Activated naive CD4-positive, alpha-beta T cell treated with anti-CD3 and anti-CD28 coated beads, Interleukin-2, amount 50 U/mL, for 72 hours (primary cell): ENCODE data around the gene CLTRN. TPM values are rescaled to one million over a fixed set of nuclear protein-coding genes. Genes with fewer than 3 reads are reported as not detected.

Experiments
- ATAC-seq, 2 donors: fragments of 150-1000 bp; cut with Tn5 transposase; 2 replicates each; pipeline ENCODE4 v1.10.0; 2021; ENCODE audit warnings: mild to moderate bottlenecking in 2 of 2, moderate library complexity in 2 of 2
- DNase-seq, 2 donors: peaks; one replicate each; pipeline ENCODE4 v3.0.0; 2021 to 2022; ENCODE audit warnings: low spot score in 2 of 2
- H3K27ac Mint-ChIP-seq, 2 donors: one replicate each; pipeline ENCODE4 v1.8.0; 2022; ENCODE audit warnings: mild to moderate bottlenecking in 2 of 2, mixed read lengths in 2 of 2
- H3K36me3 Mint-ChIP-seq, 2 donors: one replicate each; pipeline ENCODE4 v1.8.0; 2022; ENCODE audit warnings: mixed read lengths in 2 of 2
- H3K9me3 Mint-ChIP-seq, 2 donors: one replicate each; pipeline ENCODE4 v1.8.0; 2022; ENCODE audit warnings: mixed read lengths in 2 of 2
- total RNA-seq, 2 donors: library from RNA; stranded (reverse); gene quantifications; one replicate each; pipeline ENCODE4 v1.2.3, GENCODE V29; 2022

CLTRN gene
- total RNA-seq, 2 donors from 2014 or later: 1.0 TPM; not detected in 1

- H3K27ac Mint-ChIP-seq: no peak overlapping the region
- H3K9me3 Mint-ChIP-seq: no peaks in the 10 kb centered on the region
- ATAC-seq (no peak), DNase-seq (no peak)
- no peaks in the 10 kb centered on the region for H3K36me3 Mint-ChIP-seq
Observed at GRCh38 chrX:15605226-15605625, 59.4 kb downstream of the CLTRN start.

DNA sequence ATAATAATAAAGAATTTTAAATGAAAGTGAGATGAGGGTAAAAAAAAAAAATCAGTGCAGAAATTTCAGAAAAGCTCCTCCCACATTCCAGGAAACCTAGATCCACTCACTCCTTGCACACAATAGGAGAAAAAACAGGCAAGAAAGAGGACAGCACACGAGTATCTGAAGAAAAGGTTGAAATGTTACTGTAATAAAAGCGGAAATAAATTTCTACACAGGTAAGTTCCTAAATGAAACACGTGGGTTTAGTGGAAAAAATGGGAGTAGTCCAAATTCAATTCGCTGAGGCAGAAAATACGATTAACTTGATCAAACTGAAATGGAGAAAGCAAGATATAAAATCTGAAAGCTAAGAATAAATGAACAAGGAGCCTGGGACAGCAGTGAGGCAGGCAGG, 61.8 kb downstream of the CLTRN start:
- Mint-ChIP-seq H3K9me3 (no peaks in the 10 kb centered on the region), H3K27ac (no peak overlapping the region), H3K36me3 (no peaks in the 10 kb centered on the region)
- ATAC-seq (no peak), DNase-seq (no peak)

- Mint-ChIP-seq H3K9me3 (no peaks in the 10 kb centered on the region), H3K36me3 (no peaks in the 10 kb centered on the region), H3K27ac (no peak overlapping the region)
- ATAC-seq: no peak
- DNase-seq: no peak
Observed at GRCh38 chrX:15601932-15602331, 62.7 kb downstream of the CLTRN start.

GRCh38 chrX:15600745-15601144, 63.9 kb downstream of the CLTRN start, which contains the start of gene ACE2:
Gene ACE2, minus strand, starts transcription at chrX:15600960. Its CDS starts 49 bp downstream, at chrX:15600911.
- no peak for DNase-seq
- ATAC-seq: no peak
- H3K9me3 Mint-ChIP-seq: no peaks in the 10 kb centered on the region
- H3K36me3 Mint-ChIP-seq: no peaks in the 10 kb centered on the region
- no peak within 1 kb of the TSS for H3K27ac Mint-ChIP-seq

GRCh38 chrX:15600049-15600448, 64.6 kb downstream of the CLTRN start:
- H3K27ac Mint-ChIP-seq: no peak overlapping the region

GRCh38 chrX:15599461-15599860, 65.1 kb downstream of the CLTRN start:
- DNase-seq (no peak), ATAC-seq (no peak)
- Mint-ChIP-seq H3K36me3 (no peaks in the 10 kb centered on the region), H3K9me3 (no peaks in the 10 kb centered on the region), H3K27ac (no peak overlapping the region)

More at GRCh38 chrX:15600049-15600448, 64.6 kb downstream of the CLTRN start:
- Mint-ChIP-seq H3K9me3 (no peaks in the 10 kb centered on the region), H3K36me3 (no peaks in the 10 kb centered on the region)
- ATAC-seq: no peak
- DNase-seq: no peak

- Mint-ChIP-seq H3K9me3 (no peaks in the 10 kb centered on the region), H3K27ac (no peak overlapping the region), H3K36me3 (no peaks in the 10 kb centered on the region)
- ATAC-seq (no peak), DNase-seq (no peak)
Observed at GRCh38 chrX:15598026-15598425, 66.6 kb downstream of the CLTRN start.

DNA sequence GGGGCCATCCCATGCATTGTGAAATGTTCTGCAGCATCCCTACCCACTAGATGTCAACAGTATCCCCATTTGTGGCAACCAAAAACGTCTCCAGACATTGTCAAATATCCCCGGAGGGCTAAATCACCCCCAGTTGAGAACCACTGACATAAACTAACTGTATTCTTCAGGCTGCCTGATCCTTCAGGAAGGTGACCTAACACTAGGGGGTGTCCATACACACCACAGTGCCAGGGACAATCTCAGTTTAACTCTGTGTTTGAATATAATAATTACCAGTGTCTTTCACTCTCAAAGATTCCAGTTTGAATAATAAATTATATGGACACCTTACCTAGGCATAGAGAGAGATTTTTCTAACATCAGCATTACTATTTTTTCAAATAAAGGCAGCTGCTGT, 70.2 kb downstream of the CLTRN start:
- no peak overlapping the region for H3K27ac Mint-ChIP-seq
- no peak for DNase-seq
- H3K9me3 Mint-ChIP-seq: no peaks in the 10 kb centered on the region

DNA sequence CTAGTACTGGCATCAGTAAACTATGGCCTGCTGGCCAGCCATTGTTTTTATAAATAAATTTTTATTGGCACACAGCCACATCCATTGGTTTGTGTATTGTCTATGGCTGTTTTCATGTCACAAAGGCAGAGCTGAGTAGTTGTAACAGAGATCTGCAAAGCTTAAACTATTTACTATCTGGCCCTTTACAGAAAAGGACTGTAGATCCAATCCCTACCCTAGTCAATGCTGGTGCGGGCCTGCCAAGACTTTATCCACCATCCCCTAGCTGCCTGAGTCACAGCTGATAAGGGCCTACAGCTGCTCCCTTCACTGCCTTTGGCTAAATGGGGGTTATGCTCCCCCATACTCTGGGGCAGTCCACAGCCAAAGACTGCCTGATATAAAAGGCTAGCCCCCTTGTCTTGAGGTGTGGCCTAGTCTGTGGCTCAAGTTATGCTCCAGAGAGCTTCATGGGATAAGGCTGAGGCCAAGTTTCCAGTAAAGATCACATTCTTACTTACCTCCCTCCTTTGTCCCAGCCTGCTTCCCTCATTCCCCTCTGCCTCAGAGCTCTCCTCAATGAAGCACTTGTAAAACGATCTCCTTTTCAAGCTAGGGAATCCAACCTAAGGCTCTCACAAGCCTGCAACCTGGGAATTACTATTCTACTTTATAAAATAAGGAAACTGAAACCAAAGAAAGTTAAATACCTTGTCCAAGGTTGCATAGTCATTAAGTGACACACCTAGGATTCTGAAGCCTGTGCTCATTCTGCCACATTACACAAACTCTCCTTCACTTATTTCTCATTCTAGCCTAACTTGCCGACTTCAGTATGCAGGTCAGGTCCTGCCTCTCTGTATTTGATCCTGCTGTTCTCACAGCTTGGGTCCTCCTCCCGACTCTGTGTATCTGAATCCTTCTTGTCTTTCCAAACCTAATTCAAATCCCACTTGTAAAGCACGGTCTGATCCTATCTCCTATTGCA, 84.5 kb downstream of the CLTRN start:
- no peak for DNase-seq
- H3K27ac Mint-ChIP-seq: no peak overlapping the region

More for the DNA sequence above, 70.2 kb downstream of the CLTRN start:
- no peaks in the 10 kb centered on the region for H3K36me3 Mint-ChIP-seq
- ATAC-seq: no peak

More for the DNA sequence above, 84.5 kb downstream of the CLTRN start:
- no peaks in the 10 kb centered on the region for H3K36me3 Mint-ChIP-seq
- no peaks in the 10 kb centered on the region for H3K9me3 Mint-ChIP-seq
- no peak for ATAC-seq

Other genes starting within 250 kb of the CLTRN start
- 1 to 10 TPM; 4.6 to 4.7 TPM for gene PIR, start 171.5 kb downstream of the CLTRN start, total RNA-seq
- not detected for gene BMX, start 164.0 kb downstream of the CLTRN start, total RNA-seq
- gene ACE2, start 63.8 kb downstream of the CLTRN start, total RNA-seq: under 1 TPM in 1 of 2 donors, not detected in 1; 0.20 TPM
- gene CA5B, start 73.5 kb upstream of the CLTRN start, total RNA-seq: 10 to 100 TPM; 12.4 to 15.4 TPM
- 10 to 100 TPM; 12.3 to 16.9 TPM for gene ZRSR2, start 125.7 kb upstream of the CLTRN start, total RNA-seq
- gene AP1S2, start 190.0 kb upstream of the CLTRN start, total RNA-seq: 10 to 100 TPM; 21.6 to 23.8 TPM